GM21360 (cell line): ENCODE measurements around the gene SH2D6.
"Not testable (repeated sequence)": the region's sequence is repeated elsewhere in the genome, so short reads cannot be mapped to it uniquely, and the experiment has no call there.

Experiments used
- ATAC-seq: cut with Tn5 transposase; IDR thresholded peaks from one replicate; pipeline ENCODE4 v1.9.1; 2021; ENCODE audit warnings: mild to moderate bottlenecking, moderate library complexity; ENCODE audit not compliant: unreplicated experiment

The SH2D6 gene

GRCh38 chr2:85468096-85468703 lies 49.7 kb downstream of the SH2D6 start:
- ATAC-seq = no peak

GRCh38 chr2:85468704-85469349 lies 50.3 kb downstream of the SH2D6 start:
- ATAC-seq = no peak

GRCh38 chr2:85470850-85471800 lies 52.6 kb downstream of the SH2D6 start:
- no peak for ATAC-seq

- ATAC-seq = no peak
These were observed 53.7 kb downstream of the SH2D6 start for GRCh38 chr2:85472261-85472660.

GRCh38 chr2:85475799-85476490 lies 57.4 kb downstream of the SH2D6 start:
- ATAC-seq = no peak

- ATAC-seq = no peak
These were observed 58.1 kb downstream of the SH2D6 start for GRCh38 chr2:85476624-85477023.

- ATAC-seq = no peak
These were observed 59.4 kb downstream of the SH2D6 start for GRCh38 chr2:85477884-85478283.

GRCh38 chr2:85481818-85482777 lies 63.6 kb downstream of the SH2D6 start:
- ATAC-seq = no peak

- not testable (repeated sequence) for ATAC-seq
These were observed 66.1 kb downstream of the SH2D6 start for GRCh38 chr2:85484615-85485014.

- no peak for ATAC-seq
These were observed 67.3 kb downstream of the SH2D6 start for GRCh38 chr2:85485815-85486214.
